ENCODE data around the gene ITIH3. TPM values are rescaled to one million over a fixed set of nuclear protein-coding genes. Genes with fewer than 3 reads are reported as not detected.

Gene ITIH3
- total RNA-seq, 1 donor from 2014 or later: not detected

DNA sequence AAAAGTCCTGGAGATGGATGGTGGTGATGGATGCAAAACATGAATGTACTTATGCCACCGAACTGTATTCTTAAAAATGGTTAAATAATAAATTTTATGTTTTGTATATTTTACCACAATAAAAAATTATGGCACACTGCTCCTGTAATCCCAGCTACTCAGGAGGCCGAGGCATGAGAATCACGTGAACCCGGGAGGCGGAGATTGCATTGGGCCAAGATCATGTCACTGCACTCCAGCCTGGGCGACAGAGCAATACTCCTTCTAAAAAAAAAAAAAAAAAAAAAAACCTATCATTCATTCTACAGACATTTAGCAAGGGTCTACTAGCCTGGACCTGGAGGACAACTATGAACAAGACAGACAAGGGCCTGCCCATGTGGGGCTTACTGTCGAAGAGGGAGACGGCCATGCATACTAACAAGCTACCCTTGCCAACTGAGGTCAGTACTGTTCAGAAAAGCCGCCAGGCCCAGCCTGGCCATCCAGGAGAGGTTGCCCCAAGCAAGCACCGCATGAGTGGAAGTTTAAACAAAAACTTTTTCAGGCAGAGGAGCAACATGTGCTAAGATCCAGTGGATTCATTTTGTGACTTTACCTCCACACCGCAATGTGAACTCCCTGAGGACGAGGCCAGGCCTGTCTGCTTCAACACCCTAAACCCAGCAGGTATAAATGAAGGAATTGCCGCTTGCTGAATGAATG, 21.1 kb upstream of the ITIH3 start:
- H3K27ac ChIP-seq: no peak overlapping the region
- H3K9me3 ChIP-seq (ENCODE audit: low read depth): no peaks in the 10 kb centered on the region
- no peak overlapping the region for H3K4me3 ChIP-seq
- no peak overlapping the region for H2AFZ ChIP-seq (replicated peaks)
- peaks cover 10% of the 10 kb centered on the region for H3F3A ChIP-seq (ENCODE audit: low read depth)
- Mint-ChIP-seq H3K36me3 (peaks cover 5% of the 10 kb centered on the region), H3K27me3 (ENCODE audit: insufficient read depth, low read depth) (no peaks in the 10 kb centered on the region), H3K4me3 (no peak overlapping the region), H3K9me3 (no peaks in the 10 kb centered on the region), H3K4me1 (peaks cover 16% of the 10 kb centered on the region), H3K27ac (peak overlapping the region; percentile 23)
- TF ChIP-seq EZH2phosphoT487 (IDR thresholded peaks at IDR 0.05): no peak
- TF ChIP-seq, protein P1, sequence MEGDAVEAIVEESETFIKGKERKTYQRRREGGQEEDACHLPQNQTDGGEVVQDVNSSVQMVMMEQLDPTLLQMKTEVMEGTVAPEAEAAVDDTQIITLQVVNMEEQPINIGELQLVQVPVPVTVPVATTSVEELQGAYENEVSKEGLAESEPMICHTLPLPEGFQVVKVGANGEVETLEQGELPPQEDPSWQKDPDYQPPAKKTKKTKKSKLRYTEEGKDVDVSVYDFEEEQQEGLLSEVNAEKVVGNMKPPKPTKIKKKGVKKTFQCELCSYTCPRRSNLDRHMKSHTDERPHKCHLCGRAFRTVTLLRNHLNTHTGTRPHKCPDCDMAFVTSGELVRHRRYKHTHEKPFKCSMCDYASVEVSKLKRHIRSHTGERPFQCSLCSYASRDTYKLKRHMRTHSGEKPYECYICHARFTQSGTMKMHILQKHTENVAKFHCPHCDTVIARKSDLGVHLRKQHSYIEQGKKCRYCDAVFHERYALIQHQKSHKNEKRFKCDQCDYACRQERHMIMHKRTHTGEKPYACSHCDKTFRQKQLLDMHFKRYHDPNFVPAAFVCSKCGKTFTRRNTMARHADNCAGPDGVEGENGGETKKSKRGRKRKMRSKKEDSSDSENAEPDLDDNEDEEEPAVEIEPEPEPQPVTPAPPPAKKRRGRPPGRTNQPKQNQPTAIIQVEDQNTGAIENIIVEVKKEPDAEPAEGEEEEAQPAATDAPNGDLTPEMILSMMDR (IDR thresholded peaks at IDR 0.05): no peak
- no peak for TF ChIP-seq EZH2 (IDR thresholded peaks at IDR 0.05)
- no peaks in the 10 kb centered on the region for H3K36me3 ChIP-seq
- DNase-seq (ENCODE audit: low spot score): no peak
- H3K27me3 ChIP-seq: no peaks in the 10 kb centered on the region
- no peak overlapping the region for H3K9ac ChIP-seq
- peaks cover 6% of the 10 kb centered on the region for H4K20me1 ChIP-seq (ENCODE audit: low read depth)
- peaks cover 20% of the 10 kb centered on the region for H3K79me2 ChIP-seq (ENCODE audit: low read depth)
- no peak overlapping the region for H3K4me2 ChIP-seq
- peaks cover 9% of the 10 kb centered on the region for H3K4me1 ChIP-seq

DNA sequence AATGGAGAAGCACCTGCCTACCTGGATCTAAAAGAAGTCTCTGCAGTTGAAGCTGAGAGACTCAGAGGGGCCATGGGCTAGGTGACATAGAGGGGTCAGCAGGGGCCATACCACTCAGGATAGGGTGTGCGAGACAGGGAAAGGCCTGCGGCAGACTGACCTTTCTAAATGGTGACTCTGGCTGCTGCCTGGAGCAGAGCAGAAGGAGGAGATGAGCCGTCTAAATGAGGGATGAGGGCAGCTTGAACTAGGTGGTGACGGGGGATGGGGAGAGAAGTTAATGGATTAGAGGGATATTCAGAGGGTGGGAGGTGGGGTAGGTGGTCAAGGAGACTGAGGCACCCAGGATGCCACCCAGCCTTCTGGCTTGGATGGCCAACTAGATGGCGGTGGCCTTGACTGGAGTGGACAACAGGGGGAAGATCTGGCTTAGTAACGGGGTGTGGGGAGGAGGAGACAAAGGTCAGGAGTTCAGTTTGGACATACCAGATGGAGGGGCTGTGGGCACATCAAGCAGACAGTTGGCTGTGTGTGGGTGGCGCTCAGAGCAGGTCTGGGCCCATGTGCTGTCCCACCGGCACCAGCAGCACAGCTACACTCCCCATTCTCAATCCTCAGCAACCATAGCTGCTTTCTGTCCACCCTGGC, 20.4 kb upstream of the ITIH3 start:
- Histone ChIP-seq H3K36me3 (no peaks in the 10 kb centered on the region), H2AFZ (replicated peaks) (no peak overlapping the region)
- H3K9me3 Mint-ChIP-seq: no peaks in the 10 kb centered on the region

DNA sequence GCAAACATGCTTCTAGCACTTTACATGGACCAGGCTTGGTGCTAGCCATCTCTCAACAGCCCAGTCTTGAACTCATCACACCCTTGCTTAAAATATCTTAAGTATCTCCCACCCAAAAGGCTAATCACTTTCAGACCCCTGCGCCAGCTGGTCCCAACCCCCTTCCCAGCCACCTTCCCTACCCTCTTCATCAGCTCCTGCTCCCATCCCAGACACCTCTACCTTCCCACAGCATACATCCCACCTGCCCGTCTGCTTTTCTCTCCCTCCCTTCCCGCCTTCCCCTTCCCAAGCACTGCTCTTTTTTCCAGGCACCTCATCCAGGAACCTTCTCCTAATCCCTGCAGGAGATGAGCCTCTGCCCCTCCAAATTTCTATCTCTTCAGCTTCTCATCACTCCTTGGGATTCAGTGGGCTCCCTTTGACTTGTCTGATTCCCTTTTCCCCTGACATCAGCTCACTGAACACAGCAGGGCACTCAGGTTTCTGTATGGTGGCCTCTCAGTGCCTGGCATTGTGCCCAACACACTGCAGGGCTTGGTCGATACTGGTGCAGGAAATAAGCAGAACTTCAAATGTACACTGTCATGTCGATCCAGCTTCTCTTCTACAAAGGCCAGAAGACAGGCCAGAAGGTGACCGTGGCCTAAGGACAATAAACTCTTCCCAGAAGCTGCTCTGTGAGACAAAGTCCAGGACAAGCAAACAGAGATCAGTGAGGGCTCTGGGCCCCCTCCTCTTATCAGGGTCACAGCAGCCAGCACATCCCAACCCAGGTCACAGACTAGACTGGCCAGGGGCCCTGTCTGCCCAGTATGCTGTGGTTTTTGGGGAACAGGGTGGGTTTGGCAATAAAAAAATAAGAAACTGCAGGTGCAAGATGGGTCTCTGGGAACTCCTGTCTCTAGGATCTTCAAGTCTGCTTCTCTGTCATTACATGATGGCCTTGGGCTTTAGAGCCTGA, 19.4 kb upstream of the ITIH3 start:
- no peak overlapping the region for H3K27ac Mint-ChIP-seq
- H3K4me3 ChIP-seq: no peak overlapping the region
- no peak overlapping the region for H3K4me2 ChIP-seq
- peaks cover 8% of the 10 kb centered on the region for H3F3A ChIP-seq (ENCODE audit: low read depth)
- H3K9me3 ChIP-seq (ENCODE audit: low read depth): no peaks in the 10 kb centered on the region
- peak overlapping the region; percentile 63 for H2AFZ ChIP-seq (replicated peaks)
- no peaks in the 10 kb centered on the region for H3K36me3 Mint-ChIP-seq
- no peaks in the 10 kb centered on the region for H4K20me1 ChIP-seq (ENCODE audit: low read depth)
- TF ChIP-seq EZH2phosphoT487 (IDR thresholded peaks at IDR 0.05) (no peak), EZH2 (IDR thresholded peaks at IDR 0.05) (no peak)
- TF ChIP-seq, protein P1 (IDR thresholded peaks at IDR 0.05): no peak
- no peaks in the 10 kb centered on the region for H3K27me3 Mint-ChIP-seq (ENCODE audit: insufficient read depth, low read depth)
- H3K79me2 ChIP-seq (ENCODE audit: low read depth): peaks cover 3% of the 10 kb centered on the region
- DNase-seq (ENCODE audit: low spot score): no peak
- H3K4me1 Mint-ChIP-seq: peaks cover 6% of the 10 kb centered on the region
- no peaks in the 10 kb centered on the region for H3K36me3 ChIP-seq
- H3K27ac ChIP-seq: no peak overlapping the region
- no peaks in the 10 kb centered on the region for H3K4me1 ChIP-seq
- no peaks in the 10 kb centered on the region for H3K9me3 Mint-ChIP-seq
- H3K27me3 ChIP-seq: no peaks in the 10 kb centered on the region
- peak overlapping the region; percentile 33 for H3K4me3 Mint-ChIP-seq
- no peak overlapping the region for H3K9ac ChIP-seq

More for the DNA sequence above, 20.4 kb upstream of the ITIH3 start:
- Histone ChIP-seq H3K4me3 (no peak overlapping the region), H3K4me2 (no peak overlapping the region), H3F3A (ENCODE audit: low read depth) (peaks cover 10% of the 10 kb centered on the region), H3K27ac (no peak overlapping the region), H4K20me1 (ENCODE audit: low read depth) (peaks cover 6% of the 10 kb centered on the region), H3K27me3 (no peaks in the 10 kb centered on the region), H3K4me1 (peaks cover 7% of the 10 kb centered on the region), H3K9ac (no peak overlapping the region), H3K79me2 (ENCODE audit: low read depth) (peaks cover 13% of the 10 kb centered on the region), H3K9me3 (ENCODE audit: low read depth) (no peaks in the 10 kb centered on the region)
- peaks cover 15% of the 10 kb centered on the region for H3K4me1 Mint-ChIP-seq
- no peak overlapping the region for H3K27ac Mint-ChIP-seq
- no peaks in the 10 kb centered on the region for H3K27me3 Mint-ChIP-seq (ENCODE audit: insufficient read depth, low read depth)
- no peak for DNase-seq (ENCODE audit: low spot score)
- TF ChIP-seq EZH2 (IDR thresholded peaks at IDR 0.05) (no peak), EZH2phosphoT487 (IDR thresholded peaks at IDR 0.05) (no peak)
- TF ChIP-seq, protein P1 (IDR thresholded peaks at IDR 0.05): no peak
- no peak overlapping the region for H3K4me3 Mint-ChIP-seq
- H3K36me3 Mint-ChIP-seq: peaks cover 2% of the 10 kb centered on the region

All from neural progenitor cell (in vitro differentiated cells).